Activated naive CD4-positive, alpha-beta T cell treated with anti-CD3 and anti-CD28 coated beads for 36 hours (primary cell): Measurements from ENCODE around the gene LHX2. TPM values are rescaled to one million over a fixed set of nuclear protein-coding genes. Genes with fewer than 3 reads are reported as not detected.
A peak's percentile ranks its signal among the peaks of the same experiment; 100 is the strongest.
"Not testable (repeated sequence)": the region's sequence is repeated elsewhere in the genome, so short reads cannot be mapped to it uniquely, and the experiment has no call there.

Experiments
- CTCF ChIA-PET: fragments of 350-600 bp; sonication (Branson Sonifier 250); formaldehyde crosslinking; loops from one replicate; lab custom pipeline; 2021; ENCODE audit warnings: antibody characterized with exemption; lab: Charles Lee
- DNase-seq: peaks from one replicate; pipeline ENCODE4 v3.0.0-alpha.2; 2020
- H3K27ac Mint-ChIP-seq: one replicate; pipeline ENCODE4 v1.8.0; 2021; ENCODE audit warnings: mild to moderate bottlenecking, mixed read lengths
- H3K27me3 Mint-ChIP-seq: one replicate; pipeline ENCODE4 v1.8.0; 2021; ENCODE audit warnings: low read depth, mixed read lengths
- H3K36me3 Mint-ChIP-seq: one replicate; pipeline ENCODE4 v1.8.0; 2021; ENCODE audit warnings: low read depth, mixed read lengths
- H3K4me1 Mint-ChIP-seq: one replicate; pipeline ENCODE4 v1.8.0; 2021; ENCODE audit warnings: low read depth, mixed read lengths
- H3K4me3 Mint-ChIP-seq: one replicate; pipeline ENCODE4 v1.8.0; 2021; ENCODE audit warnings: mild to moderate bottlenecking, moderate library complexity, mixed read lengths
- H3K9me3 Mint-ChIP-seq: one replicate; pipeline ENCODE4 v1.8.0; 2021; ENCODE audit warnings: mixed read lengths
- intact Hi-C: fragments of 100-400 bp; cut with micrococcal nuclease; formaldehyde crosslinking; loops from one replicate; pipeline ENCODE4 v1.15.1; 2023
- total RNA-seq, 2 experiments: library from RNA; stranded (reverse); gene quantifications; one replicate each; pipeline ENCODE4 v1.2.3, GENCODE V29; 2021

The LHX2 gene
- total RNA-seq, 2 experiments from 2014 or later, result not detected

GRCh38 chr9:123983047-123983446 lies 28.5 kb upstream of the LHX2 start:
- peaks cover 30% of the 10 kb centered on the region for H3K27me3 Mint-ChIP-seq
- no peak overlapping the region for H3K27ac Mint-ChIP-seq
- intact Hi-C loops, result no loop called here
- H3K4me1 Mint-ChIP-seq, result no peaks in the 10 kb centered on the region
- H3K36me3 Mint-ChIP-seq, result no peaks in the 10 kb centered on the region
- CTCF ChIA-PET, result no interaction called here
- no peaks in the 10 kb centered on the region for H3K9me3 Mint-ChIP-seq
- no peak overlapping the region for H3K4me3 Mint-ChIP-seq
- no peak for DNase-seq

GRCh38 chr9:123984802-123985201 lies 26.8 kb upstream of the LHX2 start:
- H3K36me3 Mint-ChIP-seq, result no peaks in the 10 kb centered on the region
- DNase-seq, result no peak
- no peaks in the 10 kb centered on the region for H3K9me3 Mint-ChIP-seq
- H3K27me3 Mint-ChIP-seq, result peaks cover 27% of the 10 kb centered on the region
- H3K4me1 Mint-ChIP-seq, result no peaks in the 10 kb centered on the region
- CTCF ChIA-PET, result no interaction called here
- intact Hi-C loops, result no loop called here
- no peak overlapping the region for H3K4me3 Mint-ChIP-seq
- H3K27ac Mint-ChIP-seq, result no peak overlapping the region

GRCh38 chr9:123985869-123986268 lies 25.7 kb upstream of the LHX2 start:
- Mint-ChIP-seq H3K27me3 (peaks cover 24% of the 10 kb centered on the region), H3K27ac (no peak overlapping the region), H3K4me3 (no peak overlapping the region), H3K36me3 (no peaks in the 10 kb centered on the region), H3K4me1 (no peaks in the 10 kb centered on the region), H3K9me3 (no peaks in the 10 kb centered on the region)
- CTCF ChIA-PET, result interaction anchor here (0.7 kb wide), 1 partner anchor 27 kb away, joined by 3 read pairs; no protein-coding TSS in a partner anchor
- intact Hi-C loops, result no loop called here
- DNase-seq, result no peak

DNA sequence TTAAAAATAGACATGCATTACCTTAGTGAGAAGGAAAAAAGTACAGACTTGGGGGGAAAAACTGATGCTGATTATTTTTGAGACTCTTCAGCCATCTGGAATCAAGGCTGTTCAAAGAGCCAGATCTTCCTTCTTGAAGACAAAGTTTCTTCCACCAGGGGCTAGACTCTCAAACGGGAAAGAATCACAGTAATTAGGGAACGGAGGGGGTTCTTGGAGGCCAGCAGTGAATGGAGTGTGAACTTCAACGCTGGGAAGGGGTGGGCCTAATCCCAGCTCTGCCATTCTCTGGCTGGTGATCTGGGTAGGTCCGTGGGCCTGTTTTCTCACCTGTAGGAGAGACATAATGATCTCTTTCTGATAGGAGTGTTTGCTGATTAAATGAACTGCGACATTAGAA lies 21.1 kb upstream of the LHX2 start:
- Mint-ChIP-seq H3K4me3 (no peak overlapping the region), H3K4me1 (no peaks in the 10 kb centered on the region), H3K36me3 (no peaks in the 10 kb centered on the region), H3K27ac (no peak overlapping the region), H3K9me3 (no peaks in the 10 kb centered on the region), H3K27me3 (peaks cover 34% of the 10 kb centered on the region)
- CTCF ChIA-PET, result no interaction called here
- no peak for DNase-seq
- intact Hi-C loops, result no loop called here

- CTCF ChIA-PET, DNase-seq, H3K27ac Mint-ChIP-seq, intact Hi-C loops, H3K36me3 Mint-ChIP-seq, H3K9me3 Mint-ChIP-seq, H3K4me3 Mint-ChIP-seq: not testable (repeated sequence)
- H3K4me1 Mint-ChIP-seq, result peaks cover 16% of the 10 kb centered on the region
- H3K27me3 Mint-ChIP-seq, result peaks cover 45% of the 10 kb centered on the region
Observed at GRCh38 chr9:123992679-123993078, 18.9 kb upstream of the LHX2 start.

- Mint-ChIP-seq H3K27ac (peak overlapping the region; percentile 59), H3K4me3 (peak overlapping the region; percentile 29), H3K9me3 (no peaks in the 10 kb centered on the region), H3K4me1 (peaks cover 36% of the 10 kb centered on the region), H3K36me3 (no peaks in the 10 kb centered on the region), H3K27me3 (peaks cover 64% of the 10 kb centered on the region)
- peak; percentile 86 for DNase-seq
- intact Hi-C loops, result loop anchor here (2.0 to 5.0 kb wide), 5 partner anchors 16 to 215 kb away; no protein-coding TSS in a partner anchor
- CTCF ChIA-PET, result interaction anchor here (1.0 to 1.5 kb wide), 2 partner anchors 14 to 31 kb away, joined by 3 read pairs; no protein-coding TSS in a partner anchor
Observed at GRCh38 chr9:123996731-123997421, 14.7 kb upstream of the LHX2 start.

GRCh38 chr9:123997665-123998277 lies 13.8 kb upstream of the LHX2 start:
- Mint-ChIP-seq H3K4me1 (peaks cover 36% of the 10 kb centered on the region), H3K36me3 (no peaks in the 10 kb centered on the region), H3K9me3 (no peaks in the 10 kb centered on the region), H3K4me3 (peak overlapping the region; percentile 29), H3K27me3 (peaks cover 72% of the 10 kb centered on the region), H3K27ac (peak overlapping the region; percentile 56)
- CTCF ChIA-PET, result interaction anchor here (0.6 to 1.0 kb wide), 2 partner anchors 13 to 1106 kb away, joined by 3 to 6 read pairs; no protein-coding TSS in a partner anchor
- intact Hi-C loops, result loop anchor here (1.0 to 5.0 kb wide), 6 partner anchors 11 to 215 kb away; no protein-coding TSS in a partner anchor
- DNase-seq, result peak; percentile 74

GRCh38 chr9:123998278-123998925 lies 13.2 kb upstream of the LHX2 start:
- H3K36me3 Mint-ChIP-seq, result no peaks in the 10 kb centered on the region
- H3K27me3 Mint-ChIP-seq, result peaks cover 79% of the 10 kb centered on the region
- intact Hi-C loops, result loop anchor here (1.0 to 5.0 kb wide), 3 partner anchors 10 to 214 kb away; no protein-coding TSS in a partner anchor
- peak overlapping the region; percentile 70 for H3K4me3 Mint-ChIP-seq
- no peaks in the 10 kb centered on the region for H3K9me3 Mint-ChIP-seq
- H3K4me1 Mint-ChIP-seq, result peaks cover 36% of the 10 kb centered on the region
- DNase-seq, result no peak
- CTCF ChIA-PET, result interaction anchor here (0.6 to 0.9 kb wide), 2 partner anchors 37 to 42 kb away, joined by 3 read pairs; no protein-coding TSS in a partner anchor
- H3K27ac Mint-ChIP-seq, result no peak overlapping the region

DNA sequence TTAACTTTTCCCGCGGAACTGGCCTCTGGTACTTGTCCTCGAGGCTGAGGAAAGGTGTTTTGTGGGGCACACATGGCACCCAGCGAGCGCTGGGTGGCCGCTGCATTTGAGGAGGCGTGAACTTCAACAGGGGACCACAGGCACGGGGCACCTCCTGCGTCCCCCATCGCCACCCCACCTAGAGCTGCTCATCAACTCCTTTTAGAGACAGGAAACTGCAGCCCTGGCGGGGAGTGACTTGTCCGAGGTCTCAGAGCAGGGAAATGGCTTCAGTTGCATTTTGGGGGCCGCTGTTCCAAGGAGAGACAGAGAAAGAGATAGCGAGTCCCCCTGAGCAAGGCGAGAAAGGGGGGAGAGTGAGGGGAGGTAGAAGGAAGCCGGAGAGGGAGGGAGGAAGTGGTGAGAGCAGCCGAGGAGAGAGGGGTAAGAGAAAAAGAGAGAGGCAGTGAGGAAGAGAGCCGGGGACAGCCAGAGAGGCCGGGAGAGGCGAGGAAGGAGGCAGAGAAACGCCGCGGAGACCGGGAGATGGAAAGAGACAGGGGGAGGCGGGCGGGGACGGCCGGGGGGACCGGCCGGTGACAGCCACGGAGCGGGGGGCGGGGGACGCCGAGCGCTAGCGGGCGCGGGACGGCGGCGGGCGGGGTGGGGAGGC lies 12.5 kb upstream of the LHX2 start:
- peaks cover 36% of the 10 kb centered on the region for H3K4me1 Mint-ChIP-seq
- DNase-seq, result no peak
- H3K4me3 Mint-ChIP-seq, result peak overlapping the region; percentile 70
- H3K36me3 Mint-ChIP-seq, result no peaks in the 10 kb centered on the region
- H3K9me3 Mint-ChIP-seq, result no peaks in the 10 kb centered on the region
- CTCF ChIA-PET, result interaction anchor here (0.6 to 0.9 kb wide), 2 partner anchors 38 to 41 kb away, joined by 3 read pairs; no protein-coding TSS in a partner anchor
- H3K27ac Mint-ChIP-seq, result no peak overlapping the region
- peaks cover 82% of the 10 kb centered on the region for H3K27me3 Mint-ChIP-seq
- intact Hi-C loops, result loop anchor here (1.0 to 5.0 kb wide), 3 partner anchors 9 to 213 kb away; no protein-coding TSS in a partner anchor

DNA sequence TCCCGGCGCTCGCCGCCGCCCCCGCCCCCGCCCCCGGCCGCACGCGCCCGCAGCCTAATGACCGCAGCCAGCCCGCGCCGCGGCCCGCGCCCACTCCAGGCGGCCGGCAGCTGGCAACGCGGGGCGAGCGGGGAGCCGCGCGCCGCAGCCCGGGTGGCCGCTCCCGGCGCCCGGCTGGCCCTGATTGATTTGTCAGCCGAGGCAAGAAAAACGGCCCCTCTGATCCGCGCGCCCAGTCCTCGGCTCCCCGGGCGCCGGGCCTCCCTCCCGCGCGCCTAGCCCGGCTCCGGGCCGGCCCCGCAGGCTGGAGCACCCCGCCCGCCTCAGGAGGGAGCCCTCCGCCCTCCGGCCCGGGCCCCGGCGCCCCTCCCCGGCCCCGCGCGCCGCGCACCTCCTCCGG lies 11.9 kb upstream of the LHX2 start:
- no peaks in the 10 kb centered on the region for H3K9me3 Mint-ChIP-seq
- H3K27me3 Mint-ChIP-seq, result peaks cover 80% of the 10 kb centered on the region
- peaks cover 36% of the 10 kb centered on the region for H3K4me1 Mint-ChIP-seq
- no peak overlapping the region for H3K27ac Mint-ChIP-seq
- CTCF ChIA-PET, result no interaction called here
- no peaks in the 10 kb centered on the region for H3K36me3 Mint-ChIP-seq
- DNase-seq, result no peak
- intact Hi-C loops, result loop anchor here (5.0 kb wide), 2 partner anchors 132 to 213 kb away; no protein-coding TSS in a partner anchor
- no peak overlapping the region for H3K4me3 Mint-ChIP-seq

GRCh38 chr9:124000161-124000783 lies 11.3 kb upstream of the LHX2 start:
- H3K27me3 Mint-ChIP-seq, result peaks cover 80% of the 10 kb centered on the region
- no peaks in the 10 kb centered on the region for H3K9me3 Mint-ChIP-seq
- no peak for DNase-seq
- peaks cover 36% of the 10 kb centered on the region for H3K4me1 Mint-ChIP-seq
- CTCF ChIA-PET, result no interaction called here
- no peak overlapping the region for H3K27ac Mint-ChIP-seq
- peak overlapping the region; percentile 48 for H3K4me3 Mint-ChIP-seq
- intact Hi-C loops, result no loop called here
- no peaks in the 10 kb centered on the region for H3K36me3 Mint-ChIP-seq
